OCI-LY7 (cell line): ENCODE measurements around the gene KIF6.

ENCODE experiments used
- EZH2phosphoT487 ChIP-seq: fragments of 200-600 bp; sonication (generic); IDR thresholded peaks from 2 replicates; pipeline ENCODE4 v1.6.1; 2018; ENCODE audit warnings: low read depth, borderline replicate concordance, mild to moderate bottlenecking, mixed run types, antibody characterized with exemption, low read length, moderate library complexity, mixed read lengths
- TF ChIP-seq, protein P1 (sequence below): fragments of 200-600 bp; sonication (generic); conservative IDR thresholded peaks from 2 replicates; pipeline ENCODE4 v1.5.1; 2014; ENCODE audit warnings: mild to moderate bottlenecking, antibody characterized with exemption, low read length, moderate library complexity, mixed read lengths

DNA sequence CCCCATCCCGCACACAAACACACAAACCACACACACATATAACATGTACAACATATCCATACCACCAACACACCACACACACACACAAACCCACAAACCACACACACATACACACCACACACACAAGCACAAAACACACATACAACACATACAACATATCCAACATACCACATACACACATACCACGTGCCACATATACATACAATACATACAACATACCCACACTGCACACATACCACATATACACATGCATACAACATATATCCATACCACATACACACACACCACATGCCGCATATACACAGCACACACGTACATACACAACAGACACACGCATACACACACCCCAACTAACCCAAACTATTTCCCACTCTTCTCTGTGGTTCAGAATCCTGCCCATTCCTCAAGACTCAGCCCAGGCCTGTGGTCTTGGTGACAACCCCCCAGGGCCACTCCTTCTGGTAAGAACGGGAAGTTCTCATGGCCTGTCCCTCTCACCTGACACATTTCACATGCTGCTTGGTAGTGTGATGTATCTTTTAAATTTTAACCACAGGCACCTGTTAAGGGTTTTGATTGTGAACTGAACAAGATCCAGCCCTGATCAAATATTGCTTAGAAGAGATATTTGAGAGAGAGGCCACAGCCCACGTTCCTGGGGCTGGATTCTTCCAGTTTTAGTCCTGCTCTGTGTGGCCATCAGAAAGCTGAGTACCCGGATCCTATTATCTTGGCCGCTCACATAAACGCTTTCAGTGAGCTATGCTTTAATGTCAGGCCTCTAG is 346.8 kb downstream of the KIF6 start:
- TF ChIP-seq, protein P1, sequence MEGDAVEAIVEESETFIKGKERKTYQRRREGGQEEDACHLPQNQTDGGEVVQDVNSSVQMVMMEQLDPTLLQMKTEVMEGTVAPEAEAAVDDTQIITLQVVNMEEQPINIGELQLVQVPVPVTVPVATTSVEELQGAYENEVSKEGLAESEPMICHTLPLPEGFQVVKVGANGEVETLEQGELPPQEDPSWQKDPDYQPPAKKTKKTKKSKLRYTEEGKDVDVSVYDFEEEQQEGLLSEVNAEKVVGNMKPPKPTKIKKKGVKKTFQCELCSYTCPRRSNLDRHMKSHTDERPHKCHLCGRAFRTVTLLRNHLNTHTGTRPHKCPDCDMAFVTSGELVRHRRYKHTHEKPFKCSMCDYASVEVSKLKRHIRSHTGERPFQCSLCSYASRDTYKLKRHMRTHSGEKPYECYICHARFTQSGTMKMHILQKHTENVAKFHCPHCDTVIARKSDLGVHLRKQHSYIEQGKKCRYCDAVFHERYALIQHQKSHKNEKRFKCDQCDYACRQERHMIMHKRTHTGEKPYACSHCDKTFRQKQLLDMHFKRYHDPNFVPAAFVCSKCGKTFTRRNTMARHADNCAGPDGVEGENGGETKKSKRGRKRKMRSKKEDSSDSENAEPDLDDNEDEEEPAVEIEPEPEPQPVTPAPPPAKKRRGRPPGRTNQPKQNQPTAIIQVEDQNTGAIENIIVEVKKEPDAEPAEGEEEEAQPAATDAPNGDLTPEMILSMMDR = no peak
- no peak for TF ChIP-seq EZH2phosphoT487
